Gastroesophageal sphincter (tissue), 4 donors: Measurements from ENCODE around the gene APBA1. TPM values are rescaled to one million over a fixed set of nuclear protein-coding genes. Genes with fewer than 3 reads are reported as not detected.

ENCODE experiments used
- ATAC-seq: fragments of 150-250 bp; one replicate; pipeline ENCODE4 v1.9.1; 2016; ENCODE audit warnings: mild to moderate bottlenecking, moderate library complexity
- H3K27ac ChIP-seq, 4 donors: fragments of 200-600 bp; sonication (generic) in 3 of 4; 1 replicate in 3 of 4; 2 replicates in 1 of 4; pipeline ENCODE4 v1.5.1; 2016 to 2019
- H3K27me3 ChIP-seq: fragments of 200-600 bp; sonication (generic); one replicate; pipeline ENCODE4 v1.5.1; 2019
- H3K36me3 ChIP-seq, 2 donors: fragments of 200-600 bp; sonication (generic); one replicate each; pipeline ENCODE4 v1.5.1; 2019; ENCODE audit warnings: control low read depth in 1 of 2
- H3K4me1 ChIP-seq, 3 donors: fragments of 200-600 bp; sonication (generic); 1 replicate in 2 of 3; 2 replicates in 1 of 3; pipeline ENCODE4 v1.5.1; 2016 to 2019; ENCODE audit warnings: control low read depth in 2 of 3
- H3K4me3 ChIP-seq, 2 donors: fragments of 200-600 bp; sonication (generic); one replicate each; pipeline ENCODE4 v1.5.1; 2019; ENCODE audit warnings: mild to moderate bottlenecking in 1 of 2, moderate library complexity in 1 of 2
- H3K9me3 ChIP-seq, 3 donors: fragments of 200-600 bp; sonication (generic); one replicate each; pipeline ENCODE4 v1.5.1; 2017 to 2019; ENCODE audit warnings: control low read depth in 2 of 3
- EP300 ChIP-seq: sonication (generic); formaldehyde crosslinking; IDR thresholded peaks from one replicate; pipeline ENCODE4 v1.6.1; 2017; ENCODE audit warnings: antibody characterized with exemption, mild to moderate bottlenecking
- POLR2A ChIP-seq, 2 donors: fragments of 450-650 bp; IDR thresholded peaks; one replicate each; pipeline ENCODE4 v1.6.1; 2017; ENCODE audit warnings: antibody characterized with exemption in 2 of 2, mild to moderate bottlenecking in 2 of 2, moderate library complexity in 1 of 2
- POLR2AphosphoS5 ChIP-seq: sonication (generic); formaldehyde crosslinking; IDR thresholded peaks from one replicate; pipeline ENCODE4 v1.6.1; 2017; ENCODE audit warnings: antibody characterized with exemption
- WGBS, 2 donors: methylation state at CpG; one replicate each; pipeline ENCODE4 v1.1.5; 2018; ENCODE audit warnings: low coverage in 1 of 2; 5-methylcytosine and 5-hydroxymethylcytosine counted together
- total RNA-seq, 4 donors: library from RNA; depleted of rRNA; stranded (reverse); fragments of >200 nt; gene quantifications; one replicate each; pipeline ENCODE4 v1.1.0, GENCODE V29; 2016
- TF ChIP-seq, protein P1 (sequence below), 4 experiments: fragments of 200-600 bp in 2 of 4; fragments of 450-650 bp in 2 of 4; sonication (generic) in 1 of 4; IDR thresholded peaks; one replicate each; pipeline ENCODE4 v1.5.1; 2017 to 2019; ENCODE audit warnings: antibody characterized with exemption in 4 of 4, mild to moderate bottlenecking in 2 of 4, moderate library complexity in 2 of 4

Gene APBA1
- total RNA-seq, 4 donors from 2014 or later = 4.7 to 10.5 (median 5.8) TPM

DNA sequence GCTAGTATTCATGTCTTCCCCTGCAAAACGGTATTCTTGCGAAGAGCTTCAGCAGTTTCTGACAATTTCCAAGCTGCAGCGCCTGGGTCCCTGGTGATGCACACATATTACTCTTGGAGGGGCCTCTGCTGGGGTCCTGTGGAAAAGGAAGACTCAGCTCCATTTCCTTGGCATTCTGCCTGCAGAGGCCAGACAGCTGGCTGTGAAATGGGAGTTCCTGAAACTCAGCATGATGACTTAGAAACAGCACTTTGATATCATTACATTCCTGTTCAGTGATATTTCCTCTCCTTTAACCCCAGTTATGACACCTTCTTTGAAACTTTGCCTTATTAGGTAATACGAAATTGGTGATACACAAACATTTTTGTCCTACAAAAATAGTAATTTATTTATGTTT lies 98.5 kb downstream of the APBA1 start:
- no peaks in the 10 kb centered on the region for H3K36me3 ChIP-seq
- TF ChIP-seq POLR2AphosphoS5 (no peak), EP300 (no peak), POLR2A (IDR thresholded peaks at IDR 0.05) (no peak)
- TF ChIP-seq, protein P1, sequence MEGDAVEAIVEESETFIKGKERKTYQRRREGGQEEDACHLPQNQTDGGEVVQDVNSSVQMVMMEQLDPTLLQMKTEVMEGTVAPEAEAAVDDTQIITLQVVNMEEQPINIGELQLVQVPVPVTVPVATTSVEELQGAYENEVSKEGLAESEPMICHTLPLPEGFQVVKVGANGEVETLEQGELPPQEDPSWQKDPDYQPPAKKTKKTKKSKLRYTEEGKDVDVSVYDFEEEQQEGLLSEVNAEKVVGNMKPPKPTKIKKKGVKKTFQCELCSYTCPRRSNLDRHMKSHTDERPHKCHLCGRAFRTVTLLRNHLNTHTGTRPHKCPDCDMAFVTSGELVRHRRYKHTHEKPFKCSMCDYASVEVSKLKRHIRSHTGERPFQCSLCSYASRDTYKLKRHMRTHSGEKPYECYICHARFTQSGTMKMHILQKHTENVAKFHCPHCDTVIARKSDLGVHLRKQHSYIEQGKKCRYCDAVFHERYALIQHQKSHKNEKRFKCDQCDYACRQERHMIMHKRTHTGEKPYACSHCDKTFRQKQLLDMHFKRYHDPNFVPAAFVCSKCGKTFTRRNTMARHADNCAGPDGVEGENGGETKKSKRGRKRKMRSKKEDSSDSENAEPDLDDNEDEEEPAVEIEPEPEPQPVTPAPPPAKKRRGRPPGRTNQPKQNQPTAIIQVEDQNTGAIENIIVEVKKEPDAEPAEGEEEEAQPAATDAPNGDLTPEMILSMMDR (IDR thresholded peaks at IDR 0.05) = no peak
- H3K4me1 ChIP-seq = peaks cover 0 to 10% (median 0%) of the 10 kb centered on the region in 3 donors
- no peaks in the 10 kb centered on the region for H3K9me3 ChIP-seq
- WGBS, 2 donors = 51 to 67% methylated on average over 4 of the region's 4 CpGs
- no peaks in the 10 kb centered on the region for H3K27me3 ChIP-seq
- no peak overlapping the region for H3K4me3 ChIP-seq
- no peak for ATAC-seq
- H3K27ac ChIP-seq = no peak overlapping the region

DNA sequence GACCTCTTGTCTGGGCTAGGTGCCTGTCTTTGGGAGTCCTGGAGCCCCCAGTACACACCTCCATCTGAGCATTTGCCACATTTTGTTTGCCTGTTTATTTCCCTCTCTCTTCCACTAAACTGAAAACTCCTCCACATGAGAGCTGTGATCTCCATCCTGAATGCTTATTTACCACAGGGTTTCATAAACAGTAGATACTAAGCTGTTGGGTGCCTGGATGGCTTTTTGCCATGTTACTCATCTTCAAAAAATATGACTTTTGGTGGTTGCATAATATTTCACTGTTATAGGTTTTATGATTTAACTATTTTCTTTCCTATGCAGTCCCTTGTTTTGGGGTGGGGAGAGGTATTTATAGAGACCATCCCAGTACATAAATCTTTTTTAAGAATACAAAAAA lies 99.6 kb downstream of the APBA1 start:
- Histone ChIP-seq H3K27me3 (no peaks in the 10 kb centered on the region), H3K36me3 (no peaks in the 10 kb centered on the region), H3K9me3 (no peaks in the 10 kb centered on the region), H3K4me3 (no peak overlapping the region), H3K4me1 (peaks cover 0 to 10% (median 0%) of the 10 kb centered on the region in 3 donors), H3K27ac (no peak overlapping the region)
- no peak for ATAC-seq
- TF ChIP-seq EP300 = no peak
- TF ChIP-seq POLR2A (IDR thresholded peaks at IDR 0.05) = no peak
- TF ChIP-seq POLR2AphosphoS5 = no peak
- TF ChIP-seq, protein P1 (IDR thresholded peaks at IDR 0.05) = no peak

DNA sequence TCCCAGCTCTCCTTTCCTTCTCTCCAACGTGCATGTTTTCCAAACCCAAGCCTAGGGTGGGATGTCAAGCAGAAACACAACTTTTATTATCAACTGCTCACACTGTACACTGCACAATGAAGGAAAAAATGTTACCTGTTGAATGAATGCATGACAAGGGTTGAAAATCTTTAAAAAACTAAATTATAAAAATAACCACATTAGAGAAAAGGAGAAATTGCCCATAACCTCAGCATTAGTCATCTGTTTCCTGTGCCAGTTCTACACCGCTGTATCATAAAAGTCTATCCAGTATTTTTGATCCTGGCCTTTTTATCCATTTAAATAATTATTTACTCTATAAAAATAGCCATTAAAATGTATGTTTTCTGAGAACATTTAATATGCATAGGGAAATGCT lies 101.1 kb downstream of the APBA1 start:
- H3K36me3 ChIP-seq = no peaks in the 10 kb centered on the region
- no peak overlapping the region for H3K4me3 ChIP-seq
- no peaks in the 10 kb centered on the region for H3K9me3 ChIP-seq
- peaks cover 0 to 10% (median 0%) of the 10 kb centered on the region in 3 donors for H3K4me1 ChIP-seq
- H3K27ac ChIP-seq = no peak overlapping the region
- WGBS, 2 donors = 65 to 93% methylated on average over 2 of the region's 2 CpGs
- TF ChIP-seq POLR2A (IDR thresholded peaks at IDR 0.05) = no peak
- no peak for TF ChIP-seq EP300
- no peak for TF ChIP-seq POLR2AphosphoS5
- TF ChIP-seq, protein P1 (IDR thresholded peaks at IDR 0.05) = no peak
- no peak for ATAC-seq
- H3K27me3 ChIP-seq = no peaks in the 10 kb centered on the region

DNA sequence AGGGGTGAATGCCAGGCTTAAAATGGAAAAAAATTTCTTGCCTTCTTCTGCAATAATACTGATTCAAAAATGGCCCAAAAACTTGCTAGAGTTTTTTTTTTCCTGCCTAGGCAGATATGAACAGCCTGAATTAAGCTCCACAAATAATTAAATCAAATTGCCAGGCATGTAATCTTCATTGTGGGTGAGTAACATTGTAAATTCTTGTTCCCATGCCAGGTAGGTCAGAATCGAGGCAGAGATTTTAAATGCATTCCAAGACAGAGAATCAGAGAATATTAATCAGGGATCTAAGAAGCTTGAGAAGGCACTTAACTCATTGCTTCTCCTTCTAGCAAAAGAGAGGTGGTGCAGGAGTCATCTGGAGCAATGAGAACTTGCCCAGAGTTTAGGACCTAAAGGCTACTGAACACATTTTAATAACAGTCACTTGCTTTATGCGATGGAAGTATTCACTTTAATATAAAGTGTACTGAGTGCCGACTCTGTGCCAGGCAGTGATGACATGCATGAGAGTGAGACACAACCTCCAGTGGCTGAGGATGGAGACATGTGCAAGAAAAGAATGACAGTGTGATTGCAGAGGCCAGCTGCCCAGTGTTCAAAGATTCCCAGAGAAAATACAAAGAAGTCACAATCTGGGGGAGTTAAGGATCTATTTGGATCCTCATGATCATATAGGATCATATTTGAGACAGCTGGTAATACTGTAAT lies 102.3 kb downstream of the APBA1 start:
- Histone ChIP-seq H3K36me3 (no peaks in the 10 kb centered on the region), H3K27me3 (no peaks in the 10 kb centered on the region), H3K9me3 (no peaks in the 10 kb centered on the region), H3K4me3 (no peak overlapping the region), H3K27ac (no peak overlapping the region), H3K4me1 (peaks cover 0 to 14% (median 0%) of the 10 kb centered on the region in 3 donors)
- TF ChIP-seq EP300 = no peak
- no peak for TF ChIP-seq POLR2AphosphoS5
- no peak for TF ChIP-seq POLR2A (IDR thresholded peaks at IDR 0.05)
- TF ChIP-seq, protein P1 (IDR thresholded peaks at IDR 0.05) = no peak
- 36 to 42% methylated on average over 3 of the region's 3 CpGs for WGBS, 2 donors
- peak; percentile 31 for ATAC-seq

DNA sequence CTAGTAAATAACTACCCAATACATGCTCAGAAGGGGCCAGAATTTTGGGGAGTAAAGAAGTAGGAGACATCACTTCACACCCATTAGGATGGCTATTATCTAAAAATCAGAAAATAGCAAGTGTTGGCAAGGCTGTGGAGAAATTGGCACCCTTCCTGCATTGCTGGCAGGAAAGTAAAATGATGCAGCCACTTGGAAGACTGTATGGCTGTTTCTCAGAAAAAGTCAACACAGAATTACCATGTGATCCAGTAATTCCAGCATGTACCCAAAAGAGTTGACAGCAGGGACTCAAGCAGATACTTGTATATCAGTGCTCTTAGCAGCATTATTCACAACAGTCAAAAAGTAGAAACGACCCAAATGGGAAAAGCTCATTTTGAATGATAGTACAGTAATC lies 107.6 kb downstream of the APBA1 start:
- H3K4me3 ChIP-seq = no peak overlapping the region
- no peaks in the 10 kb centered on the region for H3K36me3 ChIP-seq
- 26% methylated on average over 1 of the region's 1 CpG; no CpG with 5 or more reads in 1 of the 2 donors for WGBS, 2 donors
- TF ChIP-seq, protein P1 (IDR thresholded peaks at IDR 0.05) = no peak
- TF ChIP-seq POLR2A (IDR thresholded peaks at IDR 0.05) (no peak), EP300 (no peak), POLR2AphosphoS5 (no peak)
- no peaks in the 10 kb centered on the region for H3K9me3 ChIP-seq
- ATAC-seq = no peak
- no peaks in the 10 kb centered on the region for H3K27me3 ChIP-seq
- no peak overlapping the region for H3K27ac ChIP-seq
- H3K4me1 ChIP-seq = peaks cover 0 to 12% (median 0%) of the 10 kb centered on the region in 3 donors
